GM15510 (cell line): ENCODE results near the gene KIF6.

ENCODE experiments used
- POLR2A ChIP-seq: IDR thresholded peaks from 3 replicates; pipeline ENCODE4 v1.6.1; 2011; ENCODE audit warnings: borderline replicate concordance; ENCODE audit not compliant: insufficient read length; ENCODE audit errors: extremely low read depth

Gene KIF6

GRCh38 chr6:39560915-39561314, 164.3 kb downstream of the KIF6 start:
- TF ChIP-seq POLR2A, result no peak

- no peak for TF ChIP-seq POLR2A
These were observed 166.5 kb downstream of the KIF6 start for GRCh38 chr6:39558591-39559190.

- no peak for TF ChIP-seq POLR2A
These were observed 167.1 kb downstream of the KIF6 start for GRCh38 chr6:39558079-39558478.

- TF ChIP-seq POLR2A, result no peak
These were observed 170.1 kb downstream of the KIF6 start for GRCh38 chr6:39555136-39555535.

GRCh38 chr6:39553860-39554802, 171.1 kb downstream of the KIF6 start:
- TF ChIP-seq POLR2A, result no peak

GRCh38 chr6:39553029-39553428, 172.2 kb downstream of the KIF6 start:
- TF ChIP-seq POLR2A, result no peak

- TF ChIP-seq POLR2A, result no peak
These were observed 175.0 kb downstream of the KIF6 start for GRCh38 chr6:39550191-39550590.

- no peak for TF ChIP-seq POLR2A
These were observed 178.5 kb downstream of the KIF6 start for GRCh38 chr6:39546731-39547130.

- TF ChIP-seq POLR2A, result no peak
These were observed 181.3 kb downstream of the KIF6 start for GRCh38 chr6:39543950-39544349.

- TF ChIP-seq POLR2A, result no peak
These were observed 182.1 kb downstream of the KIF6 start for GRCh38 chr6:39543095-39543494.

- TF ChIP-seq POLR2A, result no peak
These were observed 184.8 kb downstream of the KIF6 start for GRCh38 chr6:39540454-39540853.

- TF ChIP-seq POLR2A, result no peak
These were observed 194.9 kb downstream of the KIF6 start for GRCh38 chr6:39530201-39530759.

GRCh38 chr6:39527792-39528564, 197.2 kb downstream of the KIF6 start:
- TF ChIP-seq POLR2A, result no peak

GRCh38 chr6:39524007-39524406, 201.2 kb downstream of the KIF6 start:
- TF ChIP-seq POLR2A, result no peak

GRCh38 chr6:39521958-39522357, 203.2 kb downstream of the KIF6 start:
- no peak for TF ChIP-seq POLR2A
